ENCODE data around the gene HOPX. TPM values are rescaled to one million over a fixed set of nuclear protein-coding genes. Genes with fewer than 3 reads are reported as not detected.

HOPX gene
- total RNA-seq, 4 donors from 2014 or later, result 0.94 to 5.8 (median 2.1) TPM

- TF ChIP-seq CTCF (IDR thresholded peaks at IDR 0.05; ENCODE audit: low read depth), result no peak
These were observed 5.6 kb upstream of the HOPX start for GRCh38 chr4:56686537-56687231.

- no peak for TF ChIP-seq CTCF (IDR thresholded peaks at IDR 0.05; ENCODE audit: low read depth)
These were observed 3.4 kb upstream of the HOPX start for GRCh38 chr4:56684320-56685050.

DNA sequence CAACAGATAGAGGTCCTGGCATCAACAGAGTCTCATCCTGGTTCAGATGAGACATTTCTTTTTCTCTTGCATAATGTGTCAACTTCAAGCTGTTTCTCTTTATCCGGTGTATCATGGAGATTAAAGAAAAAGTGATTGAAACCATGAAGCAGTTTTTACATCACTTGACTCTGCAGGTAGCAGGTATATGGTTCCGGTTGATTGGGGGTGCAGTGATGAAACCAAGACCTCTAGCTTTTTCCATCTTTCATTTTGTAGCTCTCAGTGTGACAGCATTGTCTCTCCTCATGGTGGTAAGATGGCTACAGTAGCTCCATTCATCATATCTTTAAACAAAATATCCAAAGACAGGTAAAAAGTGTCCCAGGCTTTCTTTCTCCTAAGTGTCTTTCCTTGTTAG lies 2.4 kb upstream of the HOPX start:
- no peak for TF ChIP-seq CTCF (IDR thresholded peaks at IDR 0.05; ENCODE audit: low read depth)

GRCh38 chr4:56681853-56682525 lies 893 bp upstream of the HOPX start:
- TF ChIP-seq CTCF (IDR thresholded peaks at IDR 0.05; ENCODE audit: low read depth), result no peak

DNA sequence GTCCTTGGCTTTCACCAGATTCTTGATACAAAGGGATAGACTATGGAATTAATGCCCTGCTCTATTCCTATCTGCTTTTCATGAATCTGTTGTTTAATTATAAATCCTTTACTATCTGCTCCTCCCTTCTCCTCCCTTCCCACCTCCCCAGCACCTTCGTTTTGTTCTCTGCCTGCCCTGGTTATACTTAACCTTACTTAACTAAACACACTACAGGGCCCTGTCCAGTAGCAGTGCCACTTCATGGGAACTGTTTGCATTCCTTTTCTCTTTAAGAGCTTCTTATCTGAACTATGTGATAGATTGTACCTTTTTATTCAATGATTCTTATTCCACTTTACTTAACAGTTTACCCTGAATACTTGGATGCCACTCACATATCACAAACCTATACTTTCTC lies 830 bp downstream of the HOPX start:
- TF ChIP-seq CTCF (IDR thresholded peaks at IDR 0.05; ENCODE audit: low read depth), result no peak

GRCh38 chr4:56677711-56678110 lies 3.4 kb downstream of the HOPX start:
- no peak for TF ChIP-seq CTCF (IDR thresholded peaks at IDR 0.05; ENCODE audit: low read depth)

DNA sequence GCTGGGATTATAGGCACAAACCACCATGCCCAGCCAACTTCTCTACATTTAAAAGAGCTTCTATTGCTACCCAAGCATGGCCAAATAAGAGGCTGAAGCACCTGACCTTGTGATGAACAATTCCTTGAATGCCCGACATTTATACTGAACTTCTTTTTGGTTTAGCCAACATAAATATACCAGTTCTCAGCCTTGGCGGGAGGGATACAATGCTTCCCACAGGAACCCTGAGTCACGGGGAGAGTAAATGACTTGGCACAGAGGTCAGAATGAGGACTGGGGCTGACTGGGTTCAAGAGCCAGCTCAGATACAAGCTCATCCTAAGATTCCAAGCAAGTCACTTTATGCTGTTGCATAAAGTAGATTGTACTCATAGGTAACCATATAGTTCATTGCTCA lies 6.1 kb downstream of the HOPX start:
- no peak for TF ChIP-seq CTCF (IDR thresholded peaks at IDR 0.05; ENCODE audit: low read depth)
